ENCODE results near the gene FBXL15. TPM values are rescaled to one million over a fixed set of nuclear protein-coding genes. Genes with fewer than 3 reads are reported as not detected.

The FBXL15 gene, protein sequence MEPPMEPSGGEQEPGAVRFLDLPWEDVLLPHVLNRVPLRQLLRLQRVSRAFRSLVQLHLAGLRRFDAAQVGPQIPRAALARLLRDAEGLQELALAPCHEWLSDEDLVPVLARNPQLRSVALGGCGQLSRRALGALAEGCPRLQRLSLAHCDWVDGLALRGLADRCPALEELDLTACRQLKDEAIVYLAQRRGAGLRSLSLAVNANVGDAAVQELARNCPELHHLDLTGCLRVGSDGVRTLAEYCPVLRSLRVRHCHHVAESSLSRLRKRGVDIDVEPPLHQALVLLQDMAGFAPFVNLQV
- total RNA-seq, result 14.0 and 16.4 TPM in 2 replicates

DNA sequence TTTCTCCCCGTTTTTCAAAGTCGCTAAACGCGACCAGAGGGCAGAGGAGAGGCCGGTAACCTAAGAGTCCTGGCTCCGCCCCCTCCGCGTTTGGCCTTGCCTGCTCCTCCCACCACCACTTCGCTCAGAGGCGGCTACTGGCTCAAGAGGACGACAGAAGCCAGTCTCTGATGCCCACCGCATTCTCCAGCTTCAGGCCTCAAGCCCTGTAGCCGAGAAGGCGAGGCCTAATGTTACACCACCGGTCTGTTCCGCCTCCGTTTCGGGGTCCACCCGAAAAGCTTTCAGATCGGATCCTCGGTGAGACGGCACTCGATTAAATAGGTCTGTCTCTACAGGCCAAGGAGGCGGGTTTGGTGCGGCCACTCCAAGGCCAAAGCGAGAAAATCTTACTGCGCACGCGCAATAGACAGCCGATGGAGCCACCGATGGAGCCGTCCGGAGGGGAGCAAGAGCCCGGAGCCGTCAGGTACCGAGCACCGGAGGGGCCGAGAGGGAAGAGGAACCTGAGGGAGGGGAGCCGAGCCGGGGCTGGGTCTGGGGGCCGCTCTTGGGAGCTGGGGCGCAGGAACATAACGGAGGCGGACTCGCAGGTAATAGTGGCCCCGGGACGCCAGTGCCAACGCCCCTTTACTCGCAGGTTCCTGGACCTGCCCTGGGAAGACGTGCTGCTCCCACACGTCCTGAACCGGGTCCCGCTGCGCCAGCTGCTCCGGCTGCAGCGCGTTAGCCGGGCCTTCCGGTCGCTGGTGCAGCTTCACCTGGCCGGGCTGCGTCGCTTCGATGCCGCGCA is at the start of gene FBXL15:
Gene FBXL15 (plus strand): TSS at position 123 of the 793 bp plus-strand sequence. CDS start 294 bp downstream, at position 417.
- peak; percentile 99 for DNase-seq
- Mint-ChIP-seq H3K36me3 (ENCODE audit: low read depth) (peaks cover 17% of the 10 kb centered on the region), H3K27ac (peak within 1 kb of the TSS; percentile 95), H3K9me3 (no peaks in the 10 kb centered on the region), H3K27me3 (peaks cover 21% of the 10 kb centered on the region), H3K4me3 (peak within 1 kb of the TSS; percentile 96), H3K4me1 (peaks cover 26% of the 10 kb centered on the region)
- intact Hi-C loops (cut with micrococcal nuclease), result loop anchor here (1.0 kb wide), 6 partner anchors 11 to 269 kb away; partner anchors contain the start of genes ACTR1A, CUEDC2 and NOLC1

DNA sequence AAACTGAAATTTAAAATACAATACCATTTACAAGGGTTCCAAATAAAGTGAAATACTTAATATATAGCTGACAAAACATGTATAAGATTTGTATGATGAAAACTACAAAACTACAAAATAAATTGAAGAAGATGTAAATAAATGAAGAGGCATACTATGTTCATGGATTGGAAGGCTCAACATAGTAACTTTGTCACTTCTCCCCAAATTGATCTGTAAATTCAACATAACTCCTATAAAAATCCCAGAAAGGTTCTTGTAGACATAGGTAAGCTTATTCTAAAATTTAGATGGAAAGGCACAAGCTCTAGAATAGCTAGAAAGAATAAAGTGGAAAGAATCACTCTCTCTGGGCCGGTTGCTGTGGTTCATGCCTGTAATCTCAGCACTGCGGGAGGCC is 49.3 kb upstream of the FBXL15 start:
- DNase-seq, result no peak
- no peak overlapping the region for H3K4me3 Mint-ChIP-seq
- H3K27me3 Mint-ChIP-seq, result no peaks in the 10 kb centered on the region
- peaks cover 75% of the 10 kb centered on the region for H3K36me3 Mint-ChIP-seq (ENCODE audit: low read depth)
- no peaks in the 10 kb centered on the region for H3K4me1 Mint-ChIP-seq
- no peak overlapping the region for H3K27ac Mint-ChIP-seq
- H3K9me3 Mint-ChIP-seq, result peaks cover 4% of the 10 kb centered on the region
- intact Hi-C loops (cut with micrococcal nuclease), result no loop called here

DNA sequence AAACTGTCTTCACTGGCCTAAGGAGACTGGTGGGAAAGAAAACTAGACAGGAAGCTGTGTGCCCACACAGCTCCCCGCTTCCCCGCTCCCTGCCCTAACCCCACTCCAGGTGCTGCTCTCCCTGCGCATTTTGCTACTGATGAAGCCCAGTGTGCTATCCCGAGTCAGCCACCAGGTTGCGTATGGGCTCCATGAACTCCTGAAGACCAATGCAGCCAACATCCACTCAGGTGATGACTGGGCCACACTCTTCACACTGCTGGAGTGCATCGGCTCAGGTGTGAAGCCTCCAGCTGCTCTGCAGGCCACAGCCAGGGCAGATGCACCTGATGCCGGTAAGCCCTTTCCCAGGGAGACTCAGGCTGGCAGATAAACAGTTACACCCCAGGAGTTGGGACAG is 45.4 kb upstream of the FBXL15 start:
- Mint-ChIP-seq H3K27ac (no peak overlapping the region), H3K9me3 (peaks cover 1% of the 10 kb centered on the region), H3K4me3 (no peak overlapping the region), H3K36me3 (ENCODE audit: low read depth) (peaks cover 59% of the 10 kb centered on the region), H3K27me3 (no peaks in the 10 kb centered on the region), H3K4me1 (no peaks in the 10 kb centered on the region)
- peak; percentile 62 for DNase-seq
- intact Hi-C loops (cut with micrococcal nuclease), result no loop called here

DNA sequence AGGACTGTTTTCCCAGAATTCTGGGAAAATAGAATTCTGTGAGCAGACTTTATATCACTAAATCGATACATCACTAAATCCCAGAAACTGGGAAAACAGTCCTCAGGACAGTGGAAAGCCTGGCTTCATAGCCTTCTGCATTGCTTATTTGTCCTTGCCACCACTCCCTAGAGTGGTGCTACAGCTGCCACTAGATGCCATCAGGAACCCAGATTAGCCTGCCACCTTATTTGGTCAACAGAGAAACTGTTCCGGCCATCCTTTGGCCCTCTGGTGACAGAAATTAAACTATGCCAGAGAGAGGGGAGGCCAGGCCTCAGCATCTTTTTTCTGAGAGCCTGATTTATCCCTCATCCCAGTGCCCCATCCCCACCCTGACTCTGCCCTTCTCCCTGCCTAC is 44.8 kb upstream of the FBXL15 start:
- no peak overlapping the region for H3K4me3 Mint-ChIP-seq
- H3K36me3 Mint-ChIP-seq (ENCODE audit: low read depth), result peaks cover 55% of the 10 kb centered on the region
- no peaks in the 10 kb centered on the region for H3K27me3 Mint-ChIP-seq
- no peak overlapping the region for H3K27ac Mint-ChIP-seq
- no peaks in the 10 kb centered on the region for H3K9me3 Mint-ChIP-seq
- intact Hi-C loops (cut with micrococcal nuclease), result no loop called here
- H3K4me1 Mint-ChIP-seq, result no peaks in the 10 kb centered on the region
- no peak for DNase-seq

DNA sequence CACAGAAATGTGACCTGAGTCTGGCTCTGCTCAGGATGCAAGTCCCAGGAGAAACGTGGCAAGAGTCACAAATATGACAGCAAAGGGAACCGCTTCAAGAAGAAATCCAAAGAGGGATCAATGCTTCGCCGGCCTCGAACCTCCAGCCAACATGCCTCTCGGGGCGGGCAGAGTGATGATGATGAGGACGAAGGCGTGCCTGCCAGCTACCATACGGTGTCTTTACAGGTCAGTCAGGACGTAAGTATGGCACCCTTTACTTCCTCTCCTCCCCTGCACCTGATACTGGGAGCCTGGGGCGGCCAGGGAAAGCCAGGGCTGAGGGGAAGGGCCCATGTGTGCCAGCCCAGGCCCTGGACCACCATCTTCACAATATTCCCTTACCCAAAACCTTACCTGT is 43.7 kb upstream of the FBXL15 start:
- H3K27me3 Mint-ChIP-seq, result no peaks in the 10 kb centered on the region
- H3K36me3 Mint-ChIP-seq (ENCODE audit: low read depth), result peaks cover 52% of the 10 kb centered on the region
- intact Hi-C loops (cut with micrococcal nuclease), result no loop called here
- no peak overlapping the region for H3K27ac Mint-ChIP-seq
- no peak overlapping the region for H3K4me3 Mint-ChIP-seq
- no peaks in the 10 kb centered on the region for H3K4me1 Mint-ChIP-seq
- no peak for DNase-seq
- H3K9me3 Mint-ChIP-seq, result no peaks in the 10 kb centered on the region

DNA sequence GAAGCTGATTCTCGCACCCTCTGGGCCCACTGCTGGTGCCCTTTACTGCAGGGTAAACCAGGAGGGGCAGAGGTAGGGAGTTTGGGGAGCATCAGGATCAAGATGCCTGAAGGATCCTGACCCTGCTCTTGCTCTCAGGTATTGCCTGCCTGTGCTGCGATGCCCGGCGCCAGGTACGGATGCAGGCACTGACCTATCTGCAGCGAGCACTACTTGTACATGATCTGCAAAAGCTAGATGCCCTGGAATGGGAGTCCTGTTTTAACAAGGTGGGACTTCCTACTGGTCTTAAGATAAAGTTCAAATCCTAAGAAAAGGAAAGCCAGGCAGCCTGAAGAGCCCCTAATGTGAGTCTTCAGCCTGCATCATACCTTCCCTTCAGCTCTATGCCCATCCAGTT is 41.3 kb upstream of the FBXL15 start:
- Mint-ChIP-seq H3K27me3 (no peaks in the 10 kb centered on the region), H3K27ac (no peak overlapping the region), H3K9me3 (no peaks in the 10 kb centered on the region), H3K4me3 (no peak overlapping the region), H3K4me1 (peaks cover 5% of the 10 kb centered on the region), H3K36me3 (ENCODE audit: low read depth) (peaks cover 41% of the 10 kb centered on the region)
- intact Hi-C loops (cut with micrococcal nuclease), result no loop called here
- no peak for DNase-seq

DNA sequence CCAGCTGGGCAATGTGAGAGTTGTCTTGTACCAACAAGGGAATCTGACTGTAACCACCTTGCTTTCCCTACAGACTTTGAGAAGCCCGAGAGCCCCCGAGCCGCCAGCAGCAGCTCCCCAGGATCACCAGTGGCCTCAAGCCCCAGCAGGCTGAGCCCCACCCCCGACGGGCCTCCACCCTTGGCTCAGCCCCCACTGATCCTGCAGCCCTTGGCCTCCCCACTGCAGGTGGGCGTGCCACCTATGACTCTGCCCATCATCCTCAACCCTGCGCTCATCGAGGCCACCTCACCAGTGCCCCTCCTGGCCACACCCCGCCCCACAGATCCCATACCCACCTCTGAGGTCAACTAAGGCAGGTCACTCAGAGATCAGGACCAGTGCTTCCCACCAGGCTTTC is 38.7 kb upstream of the FBXL15 start:
- Mint-ChIP-seq H3K27me3 (no peaks in the 10 kb centered on the region), H3K9me3 (no peaks in the 10 kb centered on the region), H3K36me3 (ENCODE audit: low read depth) (peaks cover 30% of the 10 kb centered on the region), H3K27ac (no peak overlapping the region), H3K4me3 (no peak overlapping the region), H3K4me1 (peaks cover 10% of the 10 kb centered on the region)
- DNase-seq, result no peak
- intact Hi-C loops (cut with micrococcal nuclease), result no loop called here

DNA sequence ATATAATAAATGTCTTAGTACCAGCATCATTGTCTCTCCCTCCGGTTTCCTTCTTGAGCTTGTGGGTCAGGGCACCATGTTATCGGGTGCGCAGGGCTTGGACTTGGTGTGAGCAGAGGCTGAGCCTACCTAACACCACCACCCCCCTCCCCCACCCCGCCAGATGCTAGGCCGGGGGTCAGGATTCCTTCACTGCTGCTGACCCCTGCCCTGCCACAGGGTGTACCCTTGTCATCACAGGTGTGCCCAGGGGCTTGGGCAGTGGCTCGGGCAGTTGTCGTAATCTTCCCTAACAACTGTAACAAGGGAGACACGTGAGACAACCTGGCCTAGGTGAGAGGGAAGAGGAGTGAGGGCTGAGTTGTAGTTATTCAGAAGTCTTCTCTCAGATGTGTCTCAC is 37.8 kb upstream of the FBXL15 start:
- Mint-ChIP-seq H3K27ac (no peak overlapping the region), H3K4me3 (no peak overlapping the region), H3K9me3 (no peaks in the 10 kb centered on the region), H3K4me1 (peaks cover 10% of the 10 kb centered on the region), H3K27me3 (no peaks in the 10 kb centered on the region), H3K36me3 (ENCODE audit: low read depth) (peaks cover 27% of the 10 kb centered on the region)
- no peak for DNase-seq
- intact Hi-C loops (cut with micrococcal nuclease), result no loop called here

DNA sequence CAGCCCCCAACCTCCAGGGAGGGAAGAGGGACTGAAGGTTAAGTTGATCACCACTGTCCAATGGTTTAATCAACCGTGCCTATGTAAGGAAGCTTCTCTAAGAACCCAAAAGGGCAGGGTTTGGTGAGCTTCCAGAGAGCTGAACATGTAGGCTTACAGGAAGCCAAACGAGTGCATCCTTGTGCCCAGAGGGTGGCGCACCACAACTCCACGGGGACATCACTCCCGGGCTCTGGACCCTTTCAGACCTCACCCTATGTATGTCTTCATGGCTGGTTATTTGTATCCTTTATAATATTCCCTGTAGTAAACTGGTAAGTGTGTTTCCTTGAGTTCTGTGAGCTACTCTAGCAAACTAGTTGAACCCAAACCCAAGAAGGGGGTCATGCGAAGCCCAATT is 36.6 kb upstream of the FBXL15 start:
- DNase-seq, result no peak
- peaks cover 10% of the 10 kb centered on the region for H3K4me1 Mint-ChIP-seq
- peaks cover 25% of the 10 kb centered on the region for H3K36me3 Mint-ChIP-seq (ENCODE audit: low read depth)
- no peak overlapping the region for H3K4me3 Mint-ChIP-seq
- H3K27me3 Mint-ChIP-seq, result no peaks in the 10 kb centered on the region
- H3K27ac Mint-ChIP-seq, result no peak overlapping the region
- no peaks in the 10 kb centered on the region for H3K9me3 Mint-ChIP-seq
- intact Hi-C loops (cut with micrococcal nuclease), result no loop called here

DNA sequence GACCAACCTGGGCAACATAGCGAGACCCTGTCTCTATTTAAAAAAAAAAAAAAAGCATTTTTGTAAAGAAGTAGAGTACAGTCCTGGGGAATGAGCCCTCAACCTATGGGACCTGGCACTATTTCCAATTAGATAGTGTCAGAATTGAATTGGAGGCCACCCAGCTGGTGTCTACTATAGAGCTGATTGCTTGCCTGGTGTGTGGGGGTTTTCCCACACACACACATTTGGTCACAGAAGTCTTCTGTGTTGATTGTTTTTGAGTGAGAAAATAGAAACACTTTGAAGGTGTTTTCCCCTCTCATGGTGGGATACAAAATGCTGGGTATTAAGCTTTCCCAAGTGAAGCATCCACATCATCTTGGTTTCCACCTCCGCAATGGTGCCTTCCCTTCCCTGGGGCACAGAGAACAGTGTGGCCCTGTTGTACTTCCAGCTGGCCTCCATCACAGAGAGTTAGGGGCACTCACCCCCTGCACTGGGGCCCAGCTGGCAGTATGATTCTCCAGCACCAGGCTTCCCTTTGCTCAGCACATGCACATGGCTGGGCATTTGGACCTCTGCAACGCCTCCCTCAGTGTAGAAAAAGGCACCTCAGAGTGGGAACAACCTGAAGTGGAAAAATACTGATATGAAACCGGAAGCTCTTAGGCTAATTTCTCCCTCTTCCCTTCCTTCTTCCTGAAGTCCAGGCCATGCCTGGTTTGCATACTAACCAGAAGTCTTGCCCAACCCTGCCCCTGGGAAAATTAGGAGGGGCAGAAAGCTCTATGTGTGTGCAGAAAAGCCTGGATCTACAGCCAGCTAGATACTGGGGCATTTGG is 35.8 kb upstream of the FBXL15 start:
- no peak overlapping the region for H3K4me3 Mint-ChIP-seq
- H3K9me3 Mint-ChIP-seq, result no peaks in the 10 kb centered on the region
- H3K36me3 Mint-ChIP-seq (ENCODE audit: low read depth), result peaks cover 22% of the 10 kb centered on the region
- H3K27me3 Mint-ChIP-seq, result no peaks in the 10 kb centered on the region
- DNase-seq, result no peak
- peak overlapping the region; percentile 21 for H3K27ac Mint-ChIP-seq
- peaks cover 10% of the 10 kb centered on the region for H3K4me1 Mint-ChIP-seq
- intact Hi-C loops (cut with micrococcal nuclease), result no loop called here

DNA sequence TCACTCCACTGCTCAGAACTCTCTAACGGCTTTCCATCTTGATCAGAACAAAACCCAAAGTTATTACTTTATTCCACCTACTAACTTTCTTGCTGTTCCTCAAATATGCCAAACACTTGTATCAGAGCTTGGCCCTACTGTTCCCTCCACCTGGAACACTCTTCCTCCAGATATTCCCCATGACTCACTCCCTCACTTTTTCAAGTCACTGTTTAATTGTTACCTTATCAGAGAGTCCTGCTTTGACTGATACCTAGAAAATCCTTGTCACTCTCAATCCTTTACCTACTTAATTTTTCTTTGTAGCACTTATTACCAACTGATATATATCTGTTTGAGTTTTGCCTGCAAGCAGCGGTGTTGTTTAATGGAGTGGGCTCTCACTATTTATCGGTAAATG is 30.7 kb upstream of the FBXL15 start:
- Mint-ChIP-seq H3K36me3 (ENCODE audit: low read depth) (peaks cover 7% of the 10 kb centered on the region), H3K27me3 (peaks cover 3% of the 10 kb centered on the region), H3K4me3 (no peak overlapping the region), H3K27ac (no peak overlapping the region), H3K9me3 (no peaks in the 10 kb centered on the region), H3K4me1 (peaks cover 19% of the 10 kb centered on the region)
- intact Hi-C loops (cut with micrococcal nuclease), result loop anchor here (5.0 kb wide), 1 partner anchor 192 kb away; no protein-coding TSS in a partner anchor
- no peak for DNase-seq

DNA sequence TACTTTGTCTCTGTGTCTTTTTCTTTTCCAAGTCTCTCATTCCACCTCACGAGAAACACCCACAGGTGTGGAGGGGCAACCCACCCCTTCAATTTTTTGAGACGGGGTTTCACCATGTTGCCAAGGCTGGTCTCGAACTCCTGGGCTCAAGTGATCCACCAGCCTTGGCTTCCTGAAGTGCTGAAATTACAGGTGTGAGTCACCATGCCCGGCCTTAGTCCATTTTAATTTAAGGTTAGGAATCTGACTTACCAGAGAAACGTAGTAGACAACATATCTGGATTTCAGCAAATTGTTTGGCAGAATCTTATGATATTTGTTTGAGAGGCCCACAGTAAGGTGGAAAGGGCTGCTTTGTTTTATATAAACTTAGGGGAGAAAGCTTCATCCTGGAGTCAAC is 28.3 kb upstream of the FBXL15 start:
- intact Hi-C loops (cut with micrococcal nuclease), result loop anchor here (5.0 kb wide), 1 partner anchor 190 kb away; no protein-coding TSS in a partner anchor
- peak overlapping the region; percentile 81 for H3K27ac Mint-ChIP-seq
- no peak for DNase-seq
- peaks cover 3% of the 10 kb centered on the region for H3K27me3 Mint-ChIP-seq
- H3K9me3 Mint-ChIP-seq, result no peaks in the 10 kb centered on the region
- H3K4me3 Mint-ChIP-seq, result no peak overlapping the region
- peaks cover 25% of the 10 kb centered on the region for H3K4me1 Mint-ChIP-seq
- H3K36me3 Mint-ChIP-seq (ENCODE audit: low read depth), result peaks cover 25% of the 10 kb centered on the region

DNA sequence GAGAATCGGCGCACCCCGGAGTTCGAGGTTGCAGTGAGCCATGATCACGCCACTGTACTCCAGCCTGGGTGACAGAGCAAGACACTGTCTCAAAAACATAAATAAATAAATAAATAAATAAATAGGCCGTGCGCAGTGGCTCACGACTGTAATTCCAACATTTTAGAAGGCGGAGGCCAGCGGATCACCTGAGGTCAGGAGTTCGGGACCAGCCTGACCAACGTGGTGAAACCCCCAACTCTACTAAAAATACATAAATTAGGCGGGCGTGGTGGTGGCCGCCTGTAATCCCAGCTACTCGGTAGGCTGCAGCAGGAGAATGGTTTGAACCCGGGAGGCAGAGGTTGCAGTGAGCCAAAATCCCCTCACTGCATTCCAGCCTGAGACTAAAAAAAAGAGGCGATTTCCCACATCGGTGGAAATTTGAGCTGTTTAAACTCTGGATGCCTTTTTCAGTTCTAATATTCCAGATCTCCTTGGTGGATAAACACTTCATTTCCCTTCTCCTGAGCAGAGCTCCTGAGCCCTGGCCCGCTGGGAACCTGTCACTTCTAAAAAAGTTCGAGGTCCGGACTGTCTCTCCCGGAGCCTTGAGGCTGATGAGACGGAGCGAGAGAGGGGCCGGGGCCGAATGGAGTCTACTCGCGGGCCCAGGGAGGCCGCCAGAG is 27.1 kb upstream of the FBXL15 start:
- H3K27ac Mint-ChIP-seq, result peak overlapping the region; percentile 100
- intact Hi-C loops (cut with micrococcal nuclease), result loop anchor here (1.0 to 5.0 kb wide), 11 partner anchors 16 to 253 kb away; partner anchors contain the start of gene ACTR1A

More for the DNA sequence above, 27.1 kb upstream of the FBXL15 start:
- peaks cover 3% of the 10 kb centered on the region for H3K27me3 Mint-ChIP-seq
- DNase-seq, result peak; percentile 74
- H3K36me3 Mint-ChIP-seq (ENCODE audit: low read depth), result peaks cover 37% of the 10 kb centered on the region
- H3K4me1 Mint-ChIP-seq, result peaks cover 37% of the 10 kb centered on the region
- no peaks in the 10 kb centered on the region for H3K9me3 Mint-ChIP-seq
- H3K4me3 Mint-ChIP-seq, result peak overlapping the region; percentile 90
